Tibial nerve (tissue), 4 donors: ENCODE data around the gene CS. TPM values are rescaled to one million over a fixed set of nuclear protein-coding genes. Genes with fewer than 3 reads are reported as not detected.

Source experiments
- DNase-seq, 2 donors: peaks; one replicate each; pipeline ENCODE4 v3.0.0-alpha.2; 2019; ENCODE audit warnings: low spot score in 2 of 2
- H3K27ac ChIP-seq, 4 donors: fragments of 200-600 bp; sonication (generic) in 3 of 4; one replicate each; pipeline ENCODE4 v1.5.1; 2017 to 2019; ENCODE audit warnings: mild to moderate bottlenecking in 1 of 4
- H3K27me3 ChIP-seq, 2 donors: fragments of 200-600 bp; sonication (generic) in 1 of 2; one replicate each; pipeline versions ENCODE4 v1.5.1 to v1.6.0; 2017 to 2019
- H3K36me3 ChIP-seq, 3 donors: fragments of 200-600 bp; sonication (generic); one replicate each; pipeline ENCODE4 v1.5.1; 2018 to 2019
- H3K4me1 ChIP-seq, 4 donors: fragments of 200-600 bp; sonication (generic) in 3 of 4; one replicate each; pipeline ENCODE4 v1.5.1; 2017 to 2019
- H3K4me3 ChIP-seq, 4 donors: fragments of 200-600 bp; sonication (generic) in 3 of 4; one replicate each; pipeline ENCODE4 v1.5.1; 2017 to 2019; ENCODE audit warnings: mild to moderate bottlenecking in 1 of 4, moderate library complexity in 1 of 4
- H3K9me3 ChIP-seq, 4 donors: fragments of 200-600 bp; sonication (generic) in 3 of 4; one replicate each; pipeline ENCODE4 v1.5.1; 2017 to 2019
- EP300 ChIP-seq, 2 donors: sonication (generic); formaldehyde crosslinking; IDR thresholded peaks; one replicate each; pipeline ENCODE4 v1.6.1; 2017; ENCODE audit warnings: antibody characterized with exemption in 2 of 2, mild to moderate bottlenecking in 1 of 2
- POLR2A ChIP-seq, 2 donors: fragments of 450-650 bp; IDR thresholded peaks; one replicate each; pipeline ENCODE4 v1.6.1; 2017; ENCODE audit warnings: antibody characterized with exemption in 2 of 2, mild to moderate bottlenecking in 2 of 2, moderate library complexity in 2 of 2
- WGBS, 2 donors: methylation state at CpG; one replicate each; pipeline ENCODE4 v1.1.5; 2018; 5-methylcytosine and 5-hydroxymethylcytosine counted together
- total RNA-seq, 4 donors: library from RNA; depleted of rRNA; stranded (reverse); fragments of >200 nt; gene quantifications; one replicate each; pipeline ENCODE4 v1.1.0, GENCODE V29; 2016
- TF ChIP-seq, protein P1 (sequence below), 5 experiments: fragments of 200-600 bp in 3 of 5; fragments of 450-650 bp in 2 of 5; sonication (generic) in 3 of 5; IDR thresholded peaks; one replicate each; pipeline ENCODE4 v1.5.1; 2016 to 2019; ENCODE audit warnings: antibody characterized with exemption in 5 of 5, mild to moderate bottlenecking in 3 of 5, moderate library complexity in 2 of 5

Gene CS
- total RNA-seq, 4 donors from 2014 or later = 63.7 to 112 (median 84.2) TPM

DNA sequence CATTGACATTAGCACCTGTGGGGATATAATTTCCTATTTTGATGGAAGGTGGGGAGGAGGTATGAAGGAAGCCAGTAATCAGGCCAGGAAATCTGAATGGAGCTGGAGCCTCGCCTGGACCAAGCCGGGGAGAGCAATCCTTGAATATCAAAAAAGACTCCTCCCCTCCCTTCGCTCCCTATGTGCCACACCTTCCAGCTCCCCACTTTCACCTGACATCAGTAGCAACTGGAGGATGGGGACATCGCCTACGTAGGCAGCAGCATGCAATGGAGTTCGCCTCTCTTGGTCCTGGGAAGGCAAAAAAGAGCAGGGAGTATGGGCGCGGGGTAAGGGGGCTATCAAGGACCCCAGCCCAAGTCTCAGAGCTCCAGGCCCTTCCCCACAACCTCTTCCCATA is 43.1 kb downstream of the CS start:
- Histone ChIP-seq H3K36me3 (peaks cover 3 to 45% (median 33%) of the 10 kb centered on the region in 3 donors), H3K27me3 (no peaks in the 10 kb centered on the region), H3K9me3 (no peaks in the 10 kb centered on the region), H3K27ac (peak overlapping the region in 3 of 4 donors; percentile 91 to 93 (median 93)), H3K4me1 (peaks cover 0 to 30% (median 21%) of the 10 kb centered on the region in 4 donors), H3K4me3 (peak overlapping the region; percentile 69 to 98 (median 83))
- TF ChIP-seq, protein P1, sequence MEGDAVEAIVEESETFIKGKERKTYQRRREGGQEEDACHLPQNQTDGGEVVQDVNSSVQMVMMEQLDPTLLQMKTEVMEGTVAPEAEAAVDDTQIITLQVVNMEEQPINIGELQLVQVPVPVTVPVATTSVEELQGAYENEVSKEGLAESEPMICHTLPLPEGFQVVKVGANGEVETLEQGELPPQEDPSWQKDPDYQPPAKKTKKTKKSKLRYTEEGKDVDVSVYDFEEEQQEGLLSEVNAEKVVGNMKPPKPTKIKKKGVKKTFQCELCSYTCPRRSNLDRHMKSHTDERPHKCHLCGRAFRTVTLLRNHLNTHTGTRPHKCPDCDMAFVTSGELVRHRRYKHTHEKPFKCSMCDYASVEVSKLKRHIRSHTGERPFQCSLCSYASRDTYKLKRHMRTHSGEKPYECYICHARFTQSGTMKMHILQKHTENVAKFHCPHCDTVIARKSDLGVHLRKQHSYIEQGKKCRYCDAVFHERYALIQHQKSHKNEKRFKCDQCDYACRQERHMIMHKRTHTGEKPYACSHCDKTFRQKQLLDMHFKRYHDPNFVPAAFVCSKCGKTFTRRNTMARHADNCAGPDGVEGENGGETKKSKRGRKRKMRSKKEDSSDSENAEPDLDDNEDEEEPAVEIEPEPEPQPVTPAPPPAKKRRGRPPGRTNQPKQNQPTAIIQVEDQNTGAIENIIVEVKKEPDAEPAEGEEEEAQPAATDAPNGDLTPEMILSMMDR (IDR thresholded peaks at IDR 0.05) = no peak
- TF ChIP-seq POLR2A (IDR thresholded peaks at IDR 0.05) (no peak), EP300 (IDR thresholded peaks at IDR 0.05) (no peak)
- whole genome bisulfite sequencing, 2 donors = 41 to 47% methylated on average over 8 of the region's 8 CpGs
- DNase-seq = no peak

DNA sequence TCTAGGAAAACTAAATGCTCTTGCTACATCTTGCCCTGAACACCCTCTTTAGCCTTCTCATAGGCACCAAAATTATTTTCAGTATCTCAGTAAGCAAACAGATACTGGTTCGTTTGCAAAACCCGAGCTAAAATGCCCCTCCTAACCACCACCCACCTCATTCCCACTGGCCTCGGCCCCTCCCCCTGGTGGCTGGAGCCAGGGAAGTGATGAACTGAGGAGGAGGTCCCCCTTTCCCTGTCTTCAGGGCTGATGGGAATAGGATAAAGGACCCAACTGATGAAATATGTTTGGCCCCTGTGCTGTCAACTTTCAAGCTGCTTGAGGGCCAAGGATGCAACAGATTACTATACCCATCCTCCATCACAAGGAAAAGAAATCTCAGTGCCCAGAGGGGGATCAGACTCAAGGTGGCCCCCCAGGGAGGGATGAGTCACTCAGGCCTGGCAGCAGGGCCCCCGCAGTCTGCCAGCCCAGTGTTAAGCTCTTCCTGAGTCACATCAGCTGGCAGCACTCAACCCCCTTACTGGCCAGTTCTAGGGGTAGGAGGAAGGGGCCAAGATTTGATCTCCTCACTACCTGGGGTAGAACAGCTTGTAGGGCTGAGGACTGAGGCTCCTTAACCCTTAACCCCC is 43.7 kb downstream of the CS start:
- Histone ChIP-seq H3K4me1 (peaks cover 0 to 30% (median 21%) of the 10 kb centered on the region in 4 donors), H3K27ac (peak overlapping the region in 3 of 4 donors; percentile 27 to 93 (median 93)), H3K36me3 (peaks cover 3 to 51% (median 38%) of the 10 kb centered on the region in 3 donors), H3K4me3 (peak overlapping the region in 1 of 4 donors; percentile 98), H3K9me3 (no peaks in the 10 kb centered on the region), H3K27me3 (no peaks in the 10 kb centered on the region)
- DNase-seq = no peak
- TF ChIP-seq EP300 (IDR thresholded peaks at IDR 0.05) = no peak
- TF ChIP-seq, protein P1 (IDR thresholded peaks at IDR 0.05) = no peak
- WGBS, 2 donors = 25 to 29% methylated on average over 4 of the region's 4 CpGs

DNA sequence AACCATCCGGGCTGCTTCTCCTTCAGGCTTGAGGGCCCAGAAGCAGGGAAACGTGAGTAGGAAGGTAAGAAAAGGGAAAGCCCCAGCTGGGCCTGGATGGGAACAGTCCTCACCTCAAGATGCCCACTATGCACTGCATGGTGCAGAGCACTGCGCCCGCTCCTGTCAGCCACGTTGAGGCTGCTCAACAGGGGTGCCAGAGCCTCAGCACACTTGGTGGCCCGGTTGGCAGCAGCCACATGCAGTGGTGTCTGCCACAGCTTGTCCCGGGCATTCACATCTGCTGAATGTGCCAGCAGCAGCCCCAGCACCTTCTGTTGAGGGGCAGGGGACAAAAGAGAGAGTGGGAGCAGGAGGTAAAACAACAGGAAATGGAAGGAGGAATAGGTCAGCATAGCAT is 44.5 kb downstream of the CS start:
- TF ChIP-seq, protein P1 (IDR thresholded peaks at IDR 0.05) = no peak
- TF ChIP-seq EP300 (IDR thresholded peaks at IDR 0.05) (no peak), POLR2A (IDR thresholded peaks at IDR 0.05) (no peak)
- Histone ChIP-seq H3K27ac (no peak overlapping the region), H3K4me3 (no peak overlapping the region), H3K9me3 (no peaks in the 10 kb centered on the region), H3K4me1 (peaks cover 0 to 30% (median 21%) of the 10 kb centered on the region in 4 donors), H3K36me3 (peaks cover 3 to 59% (median 43%) of the 10 kb centered on the region in 3 donors), H3K27me3 (no peaks in the 10 kb centered on the region)
- no peak for DNase-seq
- WGBS, 2 donors = 83 to 88% methylated on average over 7 of the region's 7 CpGs

DNA sequence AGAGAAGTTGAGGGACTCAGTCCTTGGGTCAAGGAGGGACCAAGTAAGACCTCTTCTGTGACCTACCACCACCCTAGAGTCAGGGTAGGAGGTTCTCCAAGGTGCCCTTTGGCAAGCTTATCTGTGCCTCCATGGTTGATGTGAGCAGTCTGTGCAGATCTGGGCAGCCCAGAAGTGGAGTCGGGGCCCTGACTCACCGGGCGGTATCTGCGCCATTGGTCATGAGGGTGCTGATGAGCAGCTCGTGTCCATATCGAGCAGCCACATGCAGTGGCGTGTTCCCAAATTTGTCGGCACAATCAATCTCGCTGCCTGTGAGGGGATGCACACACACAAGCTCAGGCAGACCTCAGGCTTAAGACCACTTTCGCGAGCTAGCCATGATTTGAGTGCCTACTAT is 47.0 kb downstream of the CS start:
- H3K4me1 ChIP-seq = peaks cover 0 to 22% (median 14%) of the 10 kb centered on the region in 4 donors
- TF ChIP-seq POLR2A (IDR thresholded peaks at IDR 0.05) = no peak
- TF ChIP-seq EP300 (IDR thresholded peaks at IDR 0.05) = no peak
- TF ChIP-seq, protein P1 (IDR thresholded peaks at IDR 0.05) = no peak
- 96 to 97% methylated on average over 11 of the region's 11 CpGs for WGBS, 2 donors
- DNase-seq = no peak
- peaks cover 3 to 85% (median 55%) of the 10 kb centered on the region in 3 donors for H3K36me3 ChIP-seq
- H3K27ac ChIP-seq = no peak overlapping the region
- H3K27me3 ChIP-seq = no peaks in the 10 kb centered on the region
- H3K9me3 ChIP-seq = no peaks in the 10 kb centered on the region
- no peak overlapping the region for H3K4me3 ChIP-seq

DNA sequence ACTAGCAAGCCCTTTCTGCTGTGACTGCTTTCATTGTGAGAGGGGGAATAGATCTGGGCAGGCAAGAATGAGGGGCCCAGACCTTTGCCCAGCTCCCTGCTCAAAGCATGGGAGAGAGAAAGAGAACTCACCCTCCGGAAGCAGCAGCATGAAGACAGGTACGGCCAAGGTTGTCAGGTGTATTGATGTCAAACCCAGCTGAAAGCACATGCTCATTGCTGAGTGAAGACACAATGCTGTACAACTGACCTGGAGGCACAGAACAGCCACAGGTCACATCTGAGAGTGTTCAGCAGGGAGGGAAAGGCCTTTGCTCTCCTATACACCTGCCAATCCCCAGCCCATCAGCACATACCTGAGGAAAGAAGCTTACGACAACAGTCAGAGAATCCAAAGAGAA is 47.5 kb downstream of the CS start:
- 92% methylated on average over 3 of the region's 3 CpGs for WGBS, 2 donors
- H3K36me3 ChIP-seq = peaks cover 3 to 89% (median 59%) of the 10 kb centered on the region in 3 donors
- H3K4me1 ChIP-seq = peaks cover 0 to 21% (median 14%) of the 10 kb centered on the region in 4 donors
- TF ChIP-seq POLR2A (IDR thresholded peaks at IDR 0.05) (no peak), EP300 (IDR thresholded peaks at IDR 0.05) (no peak)
- TF ChIP-seq, protein P1 (IDR thresholded peaks at IDR 0.05) = no peak
- no peak overlapping the region for H3K27ac ChIP-seq
- no peak overlapping the region for H3K4me3 ChIP-seq
- DNase-seq = no peak
- H3K27me3 ChIP-seq = no peaks in the 10 kb centered on the region
- H3K9me3 ChIP-seq = no peaks in the 10 kb centered on the region
